Measurements from ENCODE around the gene ABCG1.

GRCh38 chr21:42272984-42273600 is 54.2 kb downstream of the ABCG1 start:
- TF ChIP-seq RFX5 (IDR thresholded peaks at IDR 0.05; ENCODE audit: low read depth, low read length) (no peak), CTCF (conservative IDR thresholded peaks at IDR 0.05; ENCODE audit: low read depth, low read length) (no peak), USF2 (IDR thresholded peaks at IDR 0.05; ENCODE audit: low read depth, low read length) (no peak), CHD1 (IDR thresholded peaks at IDR 0.05; ENCODE audit: low read depth, low read length) (no peak), NFE2L2 (IDR thresholded peaks at IDR 0.05; ENCODE audit: low read depth, low read length) (no peak), POLR2A (IDR thresholded peaks at IDR 0.05; ENCODE audit: low read depth, low read length) (no peak)
